ENCODE results near the gene KLB. TPM values are rescaled to one million over a fixed set of nuclear protein-coding genes. Genes with fewer than 3 reads are reported as not detected.

The KLB gene
- total and polyA plus RNA-seq, 7 donors = 0.16 to 1.6 (median 1.2) TPM; not detected in 2

- TF ChIP-seq, protein P1, sequence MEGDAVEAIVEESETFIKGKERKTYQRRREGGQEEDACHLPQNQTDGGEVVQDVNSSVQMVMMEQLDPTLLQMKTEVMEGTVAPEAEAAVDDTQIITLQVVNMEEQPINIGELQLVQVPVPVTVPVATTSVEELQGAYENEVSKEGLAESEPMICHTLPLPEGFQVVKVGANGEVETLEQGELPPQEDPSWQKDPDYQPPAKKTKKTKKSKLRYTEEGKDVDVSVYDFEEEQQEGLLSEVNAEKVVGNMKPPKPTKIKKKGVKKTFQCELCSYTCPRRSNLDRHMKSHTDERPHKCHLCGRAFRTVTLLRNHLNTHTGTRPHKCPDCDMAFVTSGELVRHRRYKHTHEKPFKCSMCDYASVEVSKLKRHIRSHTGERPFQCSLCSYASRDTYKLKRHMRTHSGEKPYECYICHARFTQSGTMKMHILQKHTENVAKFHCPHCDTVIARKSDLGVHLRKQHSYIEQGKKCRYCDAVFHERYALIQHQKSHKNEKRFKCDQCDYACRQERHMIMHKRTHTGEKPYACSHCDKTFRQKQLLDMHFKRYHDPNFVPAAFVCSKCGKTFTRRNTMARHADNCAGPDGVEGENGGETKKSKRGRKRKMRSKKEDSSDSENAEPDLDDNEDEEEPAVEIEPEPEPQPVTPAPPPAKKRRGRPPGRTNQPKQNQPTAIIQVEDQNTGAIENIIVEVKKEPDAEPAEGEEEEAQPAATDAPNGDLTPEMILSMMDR (IDR thresholded peaks at IDR 0.05) = no peak
- TF ChIP-seq POLR2A (IDR thresholded peaks at IDR 0.05) = no peak
- TF ChIP-seq POLR2AphosphoS5 (IDR thresholded peaks at IDR 0.05) = no peak
- TF ChIP-seq EP300 (IDR thresholded peaks at IDR 0.05) = no peak
- Histone ChIP-seq H3K27ac (no peak overlapping the region), H3K36me3 (no peaks in the 10 kb centered on the region), H3K4me3 (no peak overlapping the region), H3K27me3 (no peaks in the 10 kb centered on the region), H3K4me1 (peaks cover 0 to 9% (median 4%) of the 10 kb centered on the region in 4 donors), H3K9me3 (no peaks in the 10 kb centered on the region)
- intact Hi-C loops (cut with DNase I) = no loop called here
- 87 to 92% methylated on average over 2 of the region's 2 CpGs for WGBS, 2 donors
- DNase-seq = no peak
These were observed 34.9 kb downstream of the KLB start for GRCh38 chr4:39441593-39441992.

- H3K36me3 ChIP-seq = no peaks in the 10 kb centered on the region
- intact Hi-C loops (cut with DNase I) = no loop called here
- H3K4me1 ChIP-seq = peaks cover 0 to 12% (median 8%) of the 10 kb centered on the region in 4 donors
- DNase-seq = no peak
- H3K27ac ChIP-seq = no peak overlapping the region
- TF ChIP-seq POLR2A (IDR thresholded peaks at IDR 0.05) = no peak
- no peak for TF ChIP-seq EP300 (IDR thresholded peaks at IDR 0.05)
- no peak for TF ChIP-seq POLR2AphosphoS5 (IDR thresholded peaks at IDR 0.05)
- TF ChIP-seq, protein P1 (IDR thresholded peaks at IDR 0.05) = no peak
- H3K9me3 ChIP-seq = no peaks in the 10 kb centered on the region
- no peak overlapping the region for H3K4me3 ChIP-seq
- H3K27me3 ChIP-seq = no peaks in the 10 kb centered on the region
- 83 to 91% methylated on average over 4 of the region's 4 CpGs for WGBS, 2 donors
These were observed 36.3 kb downstream of the KLB start for GRCh38 chr4:39442998-39443397.

DNA sequence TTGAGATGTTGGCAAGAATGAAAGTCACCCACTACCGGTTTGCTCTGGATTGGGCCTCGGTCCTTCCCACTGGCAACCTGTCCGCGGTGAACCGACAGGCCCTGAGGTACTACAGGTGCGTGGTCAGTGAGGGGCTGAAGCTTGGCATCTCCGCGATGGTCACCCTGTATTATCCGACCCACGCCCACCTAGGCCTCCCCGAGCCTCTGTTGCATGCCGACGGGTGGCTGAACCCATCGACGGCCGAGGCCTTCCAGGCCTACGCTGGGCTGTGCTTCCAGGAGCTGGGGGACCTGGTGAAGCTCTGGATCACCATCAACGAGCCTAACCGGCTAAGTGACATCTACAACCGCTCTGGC is 39.7 kb downstream of the KLB start:
- Histone ChIP-seq H3K27ac (peak overlapping the region in 2 of 4 donors; percentile 37 to 46), H3K9me3 (no peaks in the 10 kb centered on the region), H3K27me3 (no peaks in the 10 kb centered on the region), H3K4me1 (peaks cover 0 to 12% (median 8%) of the 10 kb centered on the region in 4 donors), H3K4me3 (peak overlapping the region; percentile 31 to 50 (median 48)), H3K36me3 (peaks cover 0 to 13% (median 1%) of the 10 kb centered on the region in 4 donors)
- 78 to 86% methylated on average over 20 of the region's 20 CpGs for WGBS, 2 donors
- intact Hi-C loops (cut with DNase I) = no loop called here
- DNase-seq = no peak
- no peak for TF ChIP-seq POLR2AphosphoS5 (IDR thresholded peaks at IDR 0.05)
- no peak for TF ChIP-seq EP300 (IDR thresholded peaks at IDR 0.05)

- intact Hi-C loops (cut with DNase I) = no loop called here
- Histone ChIP-seq H3K9me3 (no peaks in the 10 kb centered on the region), H3K27me3 (no peaks in the 10 kb centered on the region), H3K36me3 (peaks cover 1 to 18% (median 7%) of the 10 kb centered on the region in 4 donors), H3K27ac (peak overlapping the region in 2 of 4 donors; percentile 37 to 46), H3K4me3 (peak overlapping the region; percentile 31 to 50 (median 48)), H3K4me1 (peaks cover 0 to 12% (median 8%) of the 10 kb centered on the region in 4 donors)
- DNase-seq = peak; percentile 87
- WGBS, 2 donors = 5 to 8% methylated on average over 61 of the region's 61 CpGs
- TF ChIP-seq POLR2A (IDR thresholded peaks at IDR 0.05) (no peak), POLR2AphosphoS5 (IDR thresholded peaks at IDR 0.05) (peak in 3 of 4 donors; percentile 18 to 61 (median 46)), EP300 (IDR thresholded peaks at IDR 0.05) (no peak)
- TF ChIP-seq, protein P1 (IDR thresholded peaks at IDR 0.05) = peak in 2 of 4 experiments; percentile 28 to 35
These were observed 40.3 kb downstream of the KLB start for GRCh38 chr4:39446842-39447573.

DNA sequence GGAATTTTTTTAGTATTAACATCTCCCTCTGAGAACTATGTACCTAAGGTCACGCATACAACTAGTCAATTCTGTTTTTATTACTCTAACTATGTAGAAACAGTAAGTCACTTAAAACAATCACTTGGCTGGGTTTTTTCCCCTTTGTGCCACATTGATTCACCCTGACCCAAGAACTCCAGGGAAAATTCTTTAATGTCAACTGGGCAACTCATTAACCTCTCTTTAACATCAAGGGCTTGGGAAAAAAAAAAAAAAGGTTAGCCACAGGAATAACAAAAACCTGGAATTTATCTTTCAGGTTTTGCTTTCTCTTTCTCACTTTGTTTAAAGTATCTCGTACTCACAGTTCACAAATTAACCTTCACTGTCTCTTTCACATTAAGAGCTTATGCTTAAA is 43.9 kb downstream of the KLB start:
- H3K27ac ChIP-seq = peak overlapping the region in 2 of 4 donors; percentile 12 to 24
- H3K36me3 ChIP-seq = peaks cover 15 to 54% (median 38%) of the 10 kb centered on the region in 4 donors
- H3K9me3 ChIP-seq = no peaks in the 10 kb centered on the region
- no peak for DNase-seq
- H3K4me3 ChIP-seq = no peak overlapping the region
- 31 to 32% methylated on average over 2 of the region's 2 CpGs for WGBS, 2 donors
- no peaks in the 10 kb centered on the region for H3K27me3 ChIP-seq
- intact Hi-C loops (cut with DNase I) = no loop called here
- H3K4me1 ChIP-seq = peaks cover 0 to 19% (median 15%) of the 10 kb centered on the region in 4 donors
- TF ChIP-seq EP300 (IDR thresholded peaks at IDR 0.05) = no peak
- TF ChIP-seq POLR2A (IDR thresholded peaks at IDR 0.05) = no peak
- TF ChIP-seq, protein P1 (IDR thresholded peaks at IDR 0.05) = no peak

All from sigmoid colon (tissue), 7 donors.